MM.1S (cell line): Measurements from ENCODE around the gene AGK.

Experiments used
- CTCF ChIP-seq: fragments of 300-600 bp; sonication (generic); IDR thresholded peaks from 2 replicates; pipeline ENCODE4 v1.5.1; 2016; ENCODE audit warnings: antibody characterized with exemption, low read length, mixed read lengths
- EZH2 ChIP-seq: fragments of 300-600 bp; sonication (generic); optimal IDR thresholded peaks from 2 replicates; pipeline ENCODE3; 2017; ENCODE audit warnings: low read depth, mild to moderate bottlenecking, antibody characterized with exemption, low read length, mixed read lengths
- EZH2phosphoT487 ChIP-seq: fragments of 300-600 bp; sonication (generic); IDR thresholded peaks from 2 replicates; pipeline ENCODE4 v1.6.1; 2018; ENCODE audit warnings: antibody characterized with exemption, low read length

GRCh38 chr7:141664450-141664849 lies 113.2 kb downstream of the AGK start:
- no peak for TF ChIP-seq CTCF
- no peak for TF ChIP-seq EZH2phosphoT487
- TF ChIP-seq EZH2: no peak
